ENCODE results near the gene ITPKB. TPM values are rescaled to one million over a fixed set of nuclear protein-coding genes. Genes with fewer than 3 reads are reported as not detected.

The ITPKB gene
- total and polyA plus RNA-seq, 11 donors: 6.2 to 33.7 (median 17.8) TPM

GRCh38 chr1:226631229-226632000 is 107.7 kb downstream of the ITPKB start:
- intact Hi-C loops (cut with DNase I): loop anchor here in 8 of 10 donors (5.0 to 10.0 kb wide), 9 partner anchors 53 to 816 kb away; partner anchors contain the start of gene ITPKB (in 1 of the 8)
- peaks cover 0 to 33% (median 15%) of the 10 kb centered on the region in 12 donors for H3K4me1 ChIP-seq
- no peaks in the 10 kb centered on the region for H3K9me3 ChIP-seq
- H3K4me3 ChIP-seq: no peak overlapping the region
- H3K36me3 ChIP-seq: peaks cover 0 to 51% (median 27%) of the 10 kb centered on the region in 9 donors
- H3K27me3 ChIP-seq: no peaks in the 10 kb centered on the region
- peak overlapping the region in 1 of 12 donors; percentile 81 for H3K27ac ChIP-seq
- peak in 1 of 5 donors; percentile 38 for DNase-seq
- no peak for ATAC-seq
- 73 to 81% (median 77%) methylated on average over 10 of the region's 10 CpGs for WGBS, 4 donors
- TF ChIP-seq POLR2A (IDR thresholded peaks at IDR 0.05): no peak
- no peak for TF ChIP-seq CTCF (IDR thresholded peaks at IDR 0.05)

GRCh38 chr1:226630592-226630991 is 108.5 kb downstream of the ITPKB start:
- peak overlapping the region in 1 of 12 donors; percentile 81 for H3K27ac ChIP-seq
- H3K36me3 ChIP-seq: peaks cover 0 to 43% (median 20%) of the 10 kb centered on the region in 9 donors
- intact Hi-C loops (cut with DNase I): loop anchor here in 8 of 10 donors (5.0 to 10.0 kb wide), 9 partner anchors 54 to 817 kb away; partner anchors contain the start of gene ITPKB (in 1 of the 8)
- no peaks in the 10 kb centered on the region for H3K27me3 ChIP-seq
- 91 to 97% (median 94%) methylated on average over 3 of the region's 3 CpGs for WGBS, 4 donors
- H3K4me1 ChIP-seq: peaks cover 0 to 37% (median 16%) of the 10 kb centered on the region in 12 donors
- no peak for TF ChIP-seq POLR2A (IDR thresholded peaks at IDR 0.05)
- TF ChIP-seq CTCF (IDR thresholded peaks at IDR 0.05): no peak
- ATAC-seq (no peak), DNase-seq (no peak)
- no peaks in the 10 kb centered on the region for H3K9me3 ChIP-seq
- H3K4me3 ChIP-seq: no peak overlapping the region

GRCh38 chr1:226629896-226630550 is 109.1 kb downstream of the ITPKB start:
- no peak for TF ChIP-seq POLR2A (IDR thresholded peaks at IDR 0.05)
- no peak for TF ChIP-seq CTCF (IDR thresholded peaks at IDR 0.05)
- no peak for ATAC-seq
- no peaks in the 10 kb centered on the region for H3K9me3 ChIP-seq
- H3K36me3 ChIP-seq: peaks cover 0 to 39% (median 20%) of the 10 kb centered on the region in 9 donors
- WGBS, 4 donors: 88 to 94% (median 91%) methylated on average over 5 to 6 of the region's 6 CpGs
- peaks cover 0 to 34% (median 16%) of the 10 kb centered on the region in 12 donors for H3K4me1 ChIP-seq
- DNase-seq: peak in 1 of 5 donors; percentile 40
- intact Hi-C loops (cut with DNase I): loop anchor here in 9 of 10 donors (5.0 to 10.0 kb wide), 11 partner anchors 55 to 817 kb away; partner anchors contain the start of genes ITPKB (in 1 of the 9) and STUM (in 1 of the 9)
- no peaks in the 10 kb centered on the region for H3K27me3 ChIP-seq
- no peak overlapping the region for H3K4me3 ChIP-seq
- H3K27ac ChIP-seq: peak overlapping the region in 1 of 12 donors; percentile 81

Measured in heart left ventricle (tissue), 16 donors.